ENCODE measurements around the gene SENP1.

DNA sequence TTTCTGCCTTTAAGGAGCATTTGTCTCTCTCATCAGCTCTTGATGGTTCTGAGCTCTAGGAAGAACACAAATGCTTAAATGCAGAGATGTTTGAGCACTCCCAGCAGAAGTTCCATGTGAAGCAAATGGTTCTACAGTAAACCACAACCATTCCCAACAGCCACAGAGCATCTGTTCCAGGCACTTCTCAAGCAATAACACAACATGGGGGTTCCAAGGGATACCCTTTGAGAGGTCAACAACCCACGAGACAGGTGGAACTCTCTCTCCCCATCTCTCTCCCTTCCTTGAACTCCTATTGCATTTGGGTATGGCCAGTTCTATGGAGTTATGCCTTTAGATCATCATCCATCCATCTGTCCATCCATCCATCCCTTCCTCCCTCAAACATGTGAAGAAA, 96.4 kb downstream of the SENP1 start:
- TF ChIP-seq, protein P1, sequence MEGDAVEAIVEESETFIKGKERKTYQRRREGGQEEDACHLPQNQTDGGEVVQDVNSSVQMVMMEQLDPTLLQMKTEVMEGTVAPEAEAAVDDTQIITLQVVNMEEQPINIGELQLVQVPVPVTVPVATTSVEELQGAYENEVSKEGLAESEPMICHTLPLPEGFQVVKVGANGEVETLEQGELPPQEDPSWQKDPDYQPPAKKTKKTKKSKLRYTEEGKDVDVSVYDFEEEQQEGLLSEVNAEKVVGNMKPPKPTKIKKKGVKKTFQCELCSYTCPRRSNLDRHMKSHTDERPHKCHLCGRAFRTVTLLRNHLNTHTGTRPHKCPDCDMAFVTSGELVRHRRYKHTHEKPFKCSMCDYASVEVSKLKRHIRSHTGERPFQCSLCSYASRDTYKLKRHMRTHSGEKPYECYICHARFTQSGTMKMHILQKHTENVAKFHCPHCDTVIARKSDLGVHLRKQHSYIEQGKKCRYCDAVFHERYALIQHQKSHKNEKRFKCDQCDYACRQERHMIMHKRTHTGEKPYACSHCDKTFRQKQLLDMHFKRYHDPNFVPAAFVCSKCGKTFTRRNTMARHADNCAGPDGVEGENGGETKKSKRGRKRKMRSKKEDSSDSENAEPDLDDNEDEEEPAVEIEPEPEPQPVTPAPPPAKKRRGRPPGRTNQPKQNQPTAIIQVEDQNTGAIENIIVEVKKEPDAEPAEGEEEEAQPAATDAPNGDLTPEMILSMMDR (IDR thresholded peaks at IDR 0.05) = no peak
- no peak for TF ChIP-seq EP300 (IDR thresholded peaks at IDR 0.05)

All from sigmoid colon (tissue), 4 donors.